Immature natural killer cell (primary cell): ENCODE measurements around the gene DLGAP1. TPM values are rescaled to one million over a fixed set of nuclear protein-coding genes. Genes with fewer than 3 reads are reported as not detected.
"Not testable (repeated sequence)": the region's sequence is repeated elsewhere in the genome, so short reads cannot be mapped to it uniquely, and the experiment has no call there.

ENCODE experiments used
- DNase-seq, 3 donors: peaks; one replicate each; pipeline ENCODE4 v3.0.0; 2022; ENCODE audit warnings: mixed read lengths in 1 of 3
- H3K27ac Mint-ChIP-seq, 6 donors: one replicate each; pipeline ENCODE4 v1.8.0; 2020; ENCODE audit warnings: mixed read lengths in 6 of 6, mild to moderate bottlenecking in 5 of 6, inconsistent platforms in 4 of 6, moderate library complexity in 3 of 6
- H3K27me3 Mint-ChIP-seq, 3 donors: one replicate each; pipeline ENCODE4 v1.8.0; 2020 to 2021; ENCODE audit warnings: low read depth in 3 of 3, mild to moderate bottlenecking in 3 of 3, mixed read lengths in 3 of 3, moderate library complexity in 3 of 3, inconsistent platforms in 1 of 3
- H3K36me3 Mint-ChIP-seq, 3 donors: one replicate each; pipeline ENCODE4 v1.8.0; 2020; ENCODE audit warnings: mixed read lengths in 3 of 3, inconsistent platforms in 2 of 3, mild to moderate bottlenecking in 2 of 3
- H3K4me1 Mint-ChIP-seq, 2 donors: one replicate each; pipeline ENCODE4 v1.8.0; 2020; ENCODE audit warnings: inconsistent platforms in 2 of 2, mild to moderate bottlenecking in 2 of 2, mixed read lengths in 2 of 2, moderate library complexity in 1 of 2
- H3K4me3 Mint-ChIP-seq, 5 donors: one replicate each; pipeline ENCODE4 v1.8.0; 2020; ENCODE audit warnings: mild to moderate bottlenecking in 5 of 5, mixed read lengths in 5 of 5, inconsistent platforms in 3 of 5, moderate library complexity in 3 of 5
- H3K9me3 Mint-ChIP-seq, 6 donors: one replicate each; pipeline ENCODE4 v1.8.0; 2020; ENCODE audit warnings: mild to moderate bottlenecking in 6 of 6, mixed read lengths in 6 of 6, inconsistent platforms in 4 of 6, moderate library complexity in 3 of 6
- polyA plus RNA-seq, 3 donors: library from polyadenylated mRNA; unstranded; fragments of 300-500 nt; fragmentation: Illumina TruSeq; gene quantifications; one replicate each; pipeline ENCODE4 v1.2.3, GENCODE V29; 2021

The DLGAP1 gene
- polyA plus RNA-seq, 3 donors from 2014 or later: not detected

DNA sequence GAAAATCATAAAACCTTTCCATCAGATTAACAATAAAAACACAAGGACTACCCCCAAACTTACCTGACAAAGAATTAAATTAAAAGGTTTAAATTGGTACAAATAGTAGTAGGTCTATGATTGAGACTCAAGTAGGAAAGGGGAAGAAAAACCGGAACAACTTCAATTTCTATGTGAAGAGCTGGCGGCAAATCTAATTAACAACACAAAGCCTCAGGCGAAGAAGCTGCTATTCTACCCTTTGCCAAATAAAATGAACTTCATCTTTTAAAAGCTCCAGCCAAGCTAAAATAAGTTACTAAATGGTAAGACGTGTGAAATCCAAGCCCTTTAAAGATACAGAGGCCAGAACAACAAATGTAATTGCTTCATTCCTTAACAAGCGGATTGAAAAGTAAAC is 146.5 kb downstream of the DLGAP1 start:
- DNase-seq: no peak
- Mint-ChIP-seq H3K27me3 (no peaks in the 10 kb centered on the region), H3K4me3 (no peak overlapping the region), H3K9me3 (peaks cover 4 to 41% (median 6%) of the 10 kb centered on the region in 6 donors), H3K4me1 (no peaks in the 10 kb centered on the region), H3K27ac (no peak overlapping the region), H3K36me3 (no peaks in the 10 kb centered on the region)

DNA sequence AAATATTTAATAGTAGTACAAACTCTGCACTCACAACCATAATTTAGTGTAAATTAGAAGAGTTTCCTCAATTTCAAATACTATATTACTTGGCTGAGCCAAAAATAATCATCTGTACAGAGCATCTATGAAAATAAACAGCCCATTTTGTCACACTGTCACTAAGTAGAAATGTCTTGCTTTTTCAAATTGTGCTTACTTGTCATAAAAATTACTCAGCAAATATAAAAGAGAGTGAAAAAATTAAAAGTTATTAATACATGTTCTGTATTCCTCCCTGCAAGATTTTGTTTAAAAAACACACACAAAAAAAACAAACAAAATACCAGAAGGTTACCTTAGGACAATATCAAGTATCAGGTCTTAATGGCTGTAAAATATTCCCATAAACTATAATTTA is 155.7 kb downstream of the DLGAP1 start:
- Mint-ChIP-seq H3K27ac (no peak overlapping the region), H3K27me3 (peaks cover 0 to 1% (median 0%) of the 10 kb centered on the region in 3 donors), H3K4me1 (no peaks in the 10 kb centered on the region), H3K4me3 (no peak overlapping the region), H3K36me3 (no peaks in the 10 kb centered on the region), H3K9me3 (peaks cover 1 to 33% (median 16%) of the 10 kb centered on the region in 6 donors)
- no peak for DNase-seq

DNA sequence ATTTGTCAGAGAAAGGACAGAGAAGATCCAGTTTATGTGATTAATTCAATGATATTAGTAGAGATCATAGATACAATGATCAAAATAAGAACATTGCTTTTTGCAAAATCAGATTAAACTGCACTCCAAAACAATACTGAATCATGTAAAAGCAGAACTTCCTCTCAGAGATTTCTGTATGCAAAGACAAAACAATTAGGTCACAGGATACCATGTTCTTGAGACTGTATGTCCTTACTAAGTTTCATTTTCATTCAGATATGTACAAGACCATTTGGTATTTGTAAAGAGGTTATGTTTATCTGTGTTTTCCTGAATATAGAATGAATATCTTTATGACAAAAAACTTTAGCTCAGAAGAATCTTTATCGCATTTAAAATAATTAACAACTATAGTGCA is 161.8 kb downstream of the DLGAP1 start:
- Mint-ChIP-seq H3K4me1 (no peaks in the 10 kb centered on the region), H3K27ac (no peak overlapping the region), H3K4me3 (no peak overlapping the region), H3K9me3 (peaks cover 1 to 43% (median 19%) of the 10 kb centered on the region in 6 donors), H3K36me3 (no peaks in the 10 kb centered on the region), H3K27me3 (peaks cover 0 to 1% (median 0%) of the 10 kb centered on the region in 3 donors)
- no peak for DNase-seq

DNA sequence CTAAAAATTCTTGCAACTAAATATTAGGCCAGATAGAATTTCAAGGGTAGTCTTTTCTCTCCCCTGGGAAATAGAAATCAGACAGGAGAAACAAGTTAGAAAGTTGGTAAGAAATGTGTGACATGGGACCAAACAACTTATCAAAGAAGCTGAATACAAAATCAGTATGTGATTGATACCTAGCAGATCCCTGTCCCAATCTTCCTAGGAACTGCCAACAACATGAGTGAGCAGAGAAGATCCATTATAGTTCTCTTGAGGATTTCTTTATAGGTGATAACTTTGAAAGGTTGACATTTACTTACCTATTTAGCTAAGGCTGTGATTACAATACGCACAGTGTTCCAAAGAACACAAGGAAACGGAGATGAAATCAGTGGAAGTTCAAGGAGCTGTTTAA is 162.4 kb downstream of the DLGAP1 start:
- Mint-ChIP-seq H3K4me3 (no peak overlapping the region), H3K9me3 (peaks cover 3 to 43% (median 17%) of the 10 kb centered on the region in 6 donors), H3K4me1 (no peaks in the 10 kb centered on the region), H3K27ac (no peak overlapping the region), H3K36me3 (no peaks in the 10 kb centered on the region), H3K27me3 (peaks cover 0 to 1% (median 0%) of the 10 kb centered on the region in 3 donors)
- DNase-seq: no peak

DNA sequence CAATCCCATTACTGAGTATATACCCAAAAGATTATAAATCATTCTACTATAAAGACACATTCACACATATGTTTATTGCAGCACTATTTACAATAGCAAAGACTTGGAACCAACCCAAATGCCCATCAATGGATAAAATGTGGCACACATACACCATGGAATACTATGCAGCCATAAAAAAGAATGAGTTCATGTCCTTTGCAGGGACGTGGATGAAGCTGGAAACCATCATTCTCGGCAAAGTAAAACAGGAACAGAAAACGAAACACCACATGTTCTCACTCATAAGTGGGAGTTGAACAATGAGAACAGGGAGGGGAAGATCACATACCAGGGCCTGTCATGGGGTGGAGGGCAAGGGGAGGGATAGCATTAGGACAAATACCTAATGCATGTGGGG is 167.8 kb downstream of the DLGAP1 start:
- H3K36me3 Mint-ChIP-seq, H3K27ac Mint-ChIP-seq, H3K4me1 Mint-ChIP-seq, H3K27me3 Mint-ChIP-seq, DNase-seq, H3K4me3 Mint-ChIP-seq: not testable (repeated sequence)
- H3K9me3 Mint-ChIP-seq: peaks cover 4 to 45% (median 13%) of the 10 kb centered on the region in 6 donors

DNA sequence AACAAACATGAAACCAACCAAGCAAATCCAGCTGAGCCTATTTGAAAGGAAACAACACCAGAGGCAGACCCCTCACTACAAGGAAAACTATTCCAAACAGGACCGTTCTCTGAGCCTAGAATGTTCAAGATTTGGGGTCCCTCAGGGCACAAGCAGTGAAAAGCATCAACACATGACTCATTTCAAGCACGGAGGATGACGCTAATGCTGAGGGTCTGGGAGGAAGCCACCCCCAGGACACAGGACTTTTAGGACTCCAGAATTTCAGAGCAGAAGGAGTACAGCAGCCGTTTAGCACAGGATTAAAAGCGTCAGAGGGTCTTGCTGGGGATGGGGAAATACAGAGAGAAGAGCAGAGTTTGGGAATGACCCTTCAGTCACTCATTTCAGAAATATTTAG is 168.9 kb downstream of the DLGAP1 start:
- H3K36me3 Mint-ChIP-seq: peaks cover 0 to 3% (median 0%) of the 10 kb centered on the region in 3 donors
- no peak overlapping the region for H3K4me3 Mint-ChIP-seq
- H3K27ac Mint-ChIP-seq: no peak overlapping the region
- H3K27me3 Mint-ChIP-seq: no peaks in the 10 kb centered on the region
- peaks cover 4 to 45% (median 13%) of the 10 kb centered on the region in 6 donors for H3K9me3 Mint-ChIP-seq
- H3K4me1 Mint-ChIP-seq: no peaks in the 10 kb centered on the region
- DNase-seq: no peak

DNA sequence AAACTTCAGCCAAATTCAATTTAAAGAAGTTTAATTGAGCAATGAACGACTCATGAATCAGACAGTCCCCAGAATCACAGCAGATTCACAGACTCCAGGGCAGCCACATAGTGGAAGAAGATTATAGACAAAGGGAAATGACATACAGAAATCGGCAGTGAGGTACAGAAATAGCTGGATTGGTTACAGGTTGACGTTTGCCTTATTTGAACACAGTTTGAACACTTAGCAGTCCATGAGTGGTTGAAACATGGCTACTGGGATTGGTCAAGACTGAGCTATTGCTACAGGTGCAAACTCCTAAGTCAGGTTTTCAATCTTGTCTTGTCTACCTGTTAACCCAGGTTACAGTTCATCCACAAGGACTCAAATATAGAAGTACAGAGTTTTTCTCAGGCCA is 169.6 kb downstream of the DLGAP1 start:
- DNase-seq: no peak

DNA sequence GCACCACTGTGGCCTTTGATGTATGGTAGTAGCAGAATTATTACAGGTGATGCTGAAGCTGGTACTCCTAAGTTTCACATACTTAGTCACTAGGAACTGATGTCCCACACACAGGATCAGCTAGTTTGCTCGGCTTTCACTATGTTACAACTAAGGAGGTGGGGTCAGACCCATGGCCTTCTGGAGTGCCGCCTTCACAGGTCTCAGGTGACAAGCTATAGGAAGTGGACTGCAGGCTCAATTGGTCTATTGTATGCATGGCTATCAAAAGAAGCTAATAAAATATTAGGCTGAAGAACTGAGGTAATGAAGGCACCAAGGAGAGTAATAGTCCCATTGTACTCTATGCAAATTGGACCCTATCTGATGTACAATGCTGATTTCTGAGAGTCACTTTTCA is 170.6 kb downstream of the DLGAP1 start:
- Mint-ChIP-seq H3K4me3 (no peak overlapping the region), H3K36me3 (peaks cover 0 to 3% (median 0%) of the 10 kb centered on the region in 3 donors), H3K4me1 (no peaks in the 10 kb centered on the region), H3K27me3 (no peaks in the 10 kb centered on the region), H3K27ac (no peak overlapping the region), H3K9me3 (peaks cover 4 to 33% (median 13%) of the 10 kb centered on the region in 6 donors)
- DNase-seq: no peak

More for the DNA sequence above, 169.6 kb downstream of the DLGAP1 start:
- Mint-ChIP-seq H3K4me3 (no peak overlapping the region), H3K36me3 (peaks cover 0 to 3% (median 0%) of the 10 kb centered on the region in 3 donors), H3K4me1 (no peaks in the 10 kb centered on the region), H3K27me3 (no peaks in the 10 kb centered on the region), H3K27ac (no peak overlapping the region), H3K9me3 (peaks cover 4 to 42% (median 13%) of the 10 kb centered on the region in 6 donors)

DNA sequence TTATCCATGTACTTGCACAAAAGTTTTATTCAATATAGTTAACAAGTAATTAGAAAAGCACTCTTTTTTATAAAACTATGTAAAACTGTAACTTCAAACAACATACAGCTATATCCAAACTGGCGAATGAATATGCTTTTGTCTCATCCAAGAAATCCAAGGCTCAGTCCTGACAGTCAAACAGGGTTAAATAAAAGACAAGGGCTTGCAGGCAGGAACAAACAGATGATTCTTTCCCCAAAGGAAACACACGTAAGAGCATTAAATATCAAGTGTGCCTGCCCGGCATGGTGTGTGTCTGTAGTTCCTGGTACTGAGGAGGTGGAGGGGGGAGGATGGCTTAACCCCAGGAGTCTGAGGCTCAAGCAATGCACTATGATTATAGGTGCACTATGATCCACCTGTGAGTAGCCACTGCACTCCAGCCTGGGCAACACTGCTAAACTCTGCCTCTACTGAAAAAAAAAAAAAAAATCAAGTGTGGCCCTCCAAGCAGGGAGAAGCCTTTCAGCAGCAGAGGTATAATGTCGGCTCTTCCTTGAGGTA is 171.3 kb downstream of the DLGAP1 start:
- no peak for DNase-seq
- no peaks in the 10 kb centered on the region for H3K4me1 Mint-ChIP-seq
- H3K36me3 Mint-ChIP-seq: peaks cover 0 to 3% (median 0%) of the 10 kb centered on the region in 3 donors
- H3K27me3 Mint-ChIP-seq: no peaks in the 10 kb centered on the region
- H3K9me3 Mint-ChIP-seq: peaks cover 4 to 28% (median 12%) of the 10 kb centered on the region in 6 donors
- H3K27ac Mint-ChIP-seq: no peak overlapping the region
- H3K4me3 Mint-ChIP-seq: no peak overlapping the region

DNA sequence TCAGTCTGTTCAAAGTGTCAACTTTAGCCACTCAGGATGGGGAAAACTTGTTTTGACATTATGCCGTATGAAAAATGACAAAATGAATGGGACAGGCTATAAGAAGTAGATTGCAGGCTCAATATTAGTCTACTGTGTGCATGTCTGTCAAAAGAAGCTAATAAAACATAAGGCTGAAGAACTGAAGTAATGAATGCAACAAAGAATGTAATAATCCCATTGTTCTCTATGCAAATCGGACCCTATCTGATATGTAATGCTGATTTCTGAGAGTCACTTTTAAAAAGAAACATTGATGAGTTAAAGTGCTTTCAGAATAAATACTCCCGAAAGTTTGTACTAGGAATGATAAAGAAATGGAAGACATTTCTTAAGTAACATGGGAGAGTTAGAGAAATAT is 172.2 kb downstream of the DLGAP1 start:
- H3K9me3 Mint-ChIP-seq: peaks cover 2 to 22% (median 11%) of the 10 kb centered on the region in 6 donors
- H3K36me3 Mint-ChIP-seq: peaks cover 0 to 3% (median 0%) of the 10 kb centered on the region in 3 donors
- no peaks in the 10 kb centered on the region for H3K4me1 Mint-ChIP-seq
- H3K4me3 Mint-ChIP-seq: no peak overlapping the region
- H3K27me3 Mint-ChIP-seq: no peaks in the 10 kb centered on the region
- no peak overlapping the region for H3K27ac Mint-ChIP-seq
- no peak for DNase-seq

DNA sequence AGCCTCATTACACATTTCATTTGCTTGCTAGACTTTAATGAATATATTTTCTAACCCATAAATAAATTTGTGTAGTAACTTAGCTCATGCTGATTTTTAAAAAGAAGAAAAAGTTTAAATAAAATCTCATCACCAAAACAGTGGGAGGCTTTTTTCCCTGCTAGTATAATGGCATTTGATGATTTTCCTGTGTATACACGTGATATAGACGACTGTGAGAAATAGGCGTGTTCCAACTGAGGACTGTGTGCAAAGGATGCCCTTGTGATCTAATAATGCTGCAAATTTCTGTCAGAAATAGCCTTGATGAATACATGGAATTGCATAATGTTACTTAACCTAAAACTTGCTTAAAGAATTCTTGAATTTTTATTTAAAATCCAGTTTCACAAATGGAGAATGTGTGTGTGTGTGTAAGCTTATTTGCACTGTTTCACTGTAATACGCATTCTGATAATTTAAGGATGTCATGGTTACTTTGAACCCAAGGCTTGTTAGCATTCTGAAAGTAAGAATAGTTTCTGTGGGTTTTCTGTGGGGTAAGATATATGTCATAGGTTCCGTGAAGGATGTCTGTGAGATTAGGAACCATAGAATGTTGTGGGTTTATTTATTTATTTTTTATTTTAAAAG is 178.0 kb downstream of the DLGAP1 start:
- DNase-seq: no peak
- peaks cover 0 to 12% (median 4%) of the 10 kb centered on the region in 6 donors for H3K9me3 Mint-ChIP-seq

DNA sequence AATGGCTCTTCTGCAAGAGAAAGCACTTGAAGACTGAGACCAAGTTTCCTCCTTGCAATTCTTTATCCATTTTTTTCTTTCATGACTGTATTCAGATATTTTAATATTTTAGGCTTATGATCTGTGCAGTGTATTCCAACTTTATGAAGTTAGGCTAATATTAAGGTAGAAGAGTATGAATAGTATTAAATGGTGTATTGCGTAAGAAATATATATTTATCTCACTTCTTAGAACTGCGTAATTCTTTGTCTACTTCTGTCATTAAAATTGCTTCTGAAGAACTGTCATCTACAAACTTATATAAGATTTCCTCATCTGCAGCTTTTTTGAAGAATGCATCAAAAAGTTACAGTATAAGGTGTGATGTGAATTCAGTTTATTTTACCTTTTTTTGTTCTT is 183.2 kb downstream of the DLGAP1 start:
- Mint-ChIP-seq H3K4me3 (no peak overlapping the region), H3K9me3 (peaks cover 0 to 9% (median 5%) of the 10 kb centered on the region in 6 donors), H3K36me3 (no peaks in the 10 kb centered on the region), H3K27ac (no peak overlapping the region), H3K27me3 (peaks cover 0 to 7% (median 0%) of the 10 kb centered on the region in 3 donors), H3K4me1 (no peaks in the 10 kb centered on the region)
- DNase-seq: no peak

More for the DNA sequence above, 178.0 kb downstream of the DLGAP1 start:
- H3K27ac Mint-ChIP-seq: no peak overlapping the region
- H3K36me3 Mint-ChIP-seq: no peaks in the 10 kb centered on the region
- H3K4me3 Mint-ChIP-seq: no peak overlapping the region
- no peaks in the 10 kb centered on the region for H3K4me1 Mint-ChIP-seq
- peaks cover 0 to 3% (median 0%) of the 10 kb centered on the region in 3 donors for H3K27me3 Mint-ChIP-seq

DNA sequence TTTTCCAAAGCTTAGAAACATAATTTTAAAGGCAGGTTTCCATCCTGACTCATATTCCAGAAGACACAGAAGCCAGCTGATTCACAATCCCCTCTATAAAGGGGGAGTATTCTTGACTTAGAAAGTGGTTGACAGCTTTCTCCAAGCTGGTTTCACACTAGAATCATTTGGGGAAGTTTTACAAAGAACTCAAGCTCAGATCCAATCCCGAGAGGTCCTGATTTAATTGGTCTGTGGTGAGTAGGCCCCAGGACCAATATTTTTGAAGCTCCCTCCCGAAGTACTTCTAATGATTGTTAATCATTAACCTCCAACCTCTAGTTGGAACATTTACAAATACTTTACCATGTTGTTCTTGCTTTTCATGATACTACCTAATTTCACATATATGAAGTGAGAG is 184.1 kb downstream of the DLGAP1 start:
- no peak overlapping the region for H3K4me3 Mint-ChIP-seq
- H3K27me3 Mint-ChIP-seq: peaks cover 0 to 7% (median 0%) of the 10 kb centered on the region in 3 donors
- H3K27ac Mint-ChIP-seq: no peak overlapping the region
- no peak for DNase-seq
- no peaks in the 10 kb centered on the region for H3K36me3 Mint-ChIP-seq
- no peaks in the 10 kb centered on the region for H3K4me1 Mint-ChIP-seq
- peaks cover 0 to 11% (median 8%) of the 10 kb centered on the region in 6 donors for H3K9me3 Mint-ChIP-seq

DNA sequence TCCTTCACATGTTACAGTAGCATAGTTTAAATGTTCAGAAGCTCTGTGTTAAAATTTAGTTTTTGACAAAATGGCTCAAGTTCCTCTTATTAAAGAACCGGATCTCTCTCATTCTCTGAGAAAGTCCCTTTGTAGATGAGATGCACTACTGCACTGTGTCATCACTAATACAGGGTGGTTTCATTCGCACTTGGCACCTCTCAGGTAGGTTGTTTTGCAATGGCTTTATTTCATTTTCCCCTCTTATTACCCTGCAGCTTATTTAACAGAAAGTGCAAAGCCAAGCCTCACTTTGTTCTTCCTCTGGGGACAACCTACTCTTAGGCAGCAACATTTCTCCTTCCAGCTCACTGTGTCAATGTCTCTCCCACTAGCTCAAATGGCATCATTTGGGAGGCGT is 185.1 kb downstream of the DLGAP1 start:
- Mint-ChIP-seq H3K9me3 (peaks cover 0 to 13% (median 6%) of the 10 kb centered on the region in 6 donors), H3K4me1 (no peaks in the 10 kb centered on the region), H3K27me3 (peaks cover 0 to 6% (median 0%) of the 10 kb centered on the region in 3 donors), H3K36me3 (no peaks in the 10 kb centered on the region), H3K27ac (no peak overlapping the region), H3K4me3 (no peak overlapping the region)
- no peak for DNase-seq
